ENCODE data around the gene PAWR. TPM values are rescaled to one million over a fixed set of nuclear protein-coding genes. Genes with fewer than 3 reads are reported as not detected.

Gene PAWR
- total and polyA plus RNA-seq, 2 of the 13 experiments (the other 11 are each of a cell fraction or from before 2014, with no cell fraction given): 29.1 to 36.1 TPM

- TF ChIP-seq UBTF (CRISPR knock-in tag; IDR thresholded peaks at IDR 0.05): no peak
- TF ChIP-seq RBFOX2 (IDR thresholded peaks at IDR 0.05; ENCODE audit: low read depth, low read length): no peak
- TF ChIP-seq HINFP (CRISPR knock-in tag; IDR thresholded peaks at IDR 0.05; ENCODE audit: low read depth): no peak
- TF ChIP-seq HOXA7 (CRISPR knock-in tag; IDR thresholded peaks at IDR 0.05): no peak
- no peak for TF ChIP-seq AKNA (CRISPR knock-in tag; IDR thresholded peaks at IDR 0.05; ENCODE audit: borderline replicate concordance)
- no peak for TF ChIP-seq MLXIP (CRISPR knock-in tag; IDR thresholded peaks at IDR 0.05; ENCODE audit: borderline replicate concordance)
- TF ChIP-seq SATB2 (CRISPR knock-in tag; IDR thresholded peaks at IDR 0.05): 0 out of 2 replicates have a peak, but pooled peaks have one; percentile 35
- TF ChIP-seq REL (CRISPR knock-in tag; conservative IDR thresholded peaks at IDR 0.05): no peak
- no peak for TF ChIP-seq SRSF9 (IDR thresholded peaks at IDR 0.05; ENCODE audit: borderline replicate concordance, insufficient read depth, low read depth, low read length, poor library complexity, severe bottlenecking)
- no peak for TF ChIP-seq JUN (CRISPR knock-in tag; IDR thresholded peaks at IDR 0.05)
- TF ChIP-seq TOPORS (CRISPR knock-in tag; IDR thresholded peaks at IDR 0.05): no peak
- TF ChIP-seq THAP7 (CRISPR knock-in tag; IDR thresholded peaks at IDR 0.05): no peak
- TF ChIP-seq MXD1 (CRISPR knock-in tag; IDR thresholded peaks at IDR 0.05): no peak
- no peak for TF ChIP-seq SNAPC2 (CRISPR knock-in tag; IDR thresholded peaks at IDR 0.05)
These were observed 142.8 kb downstream of the PAWR start (continued) for GRCh38 chr12:79547735-79548609.
